Endothelial cell of umbilical vein (primary cell): ENCODE data around the gene STBD1. TPM values are rescaled to one million over a fixed set of nuclear protein-coding genes. Genes with fewer than 3 reads are reported as not detected.

ENCODE experiments used
- BruUV-seq: library from RNA; stranded (reverse); fragments of 400-500 nt; replicated peaks from 2 replicates; lab custom pipeline; 2021; lab: Mats Ljungman, UMichigan
- CTCF ChIA-PET: fragments of 300-600, 350-600 bp; sonication (Branson Sonifier 250); formaldehyde crosslinking; loops from one replicate; lab custom pipeline; 2021; ENCODE audit warnings: antibody characterized with exemption, inconsistent platforms; lab: Charles Lee
- POLR2A ChIA-PET: fragments of 300-600, 350-600 bp; sonication (Branson Sonifier 250); formaldehyde crosslinking; loops from one replicate; lab custom pipeline; 2021; ENCODE audit warnings: antibody characterized with exemption, inconsistent platforms; lab: Charles Lee
- DNase-seq: peaks from one replicate; pipeline ENCODE4 v3.0.0-alpha.2; 2011; ENCODE audit warnings: low read depth, low spot score
- FAIRE-seq: peaks from 2 replicates; lab custom pipeline; 2011; peaks lifted over from hg19 to GRCh38; lab: Jason Lieb, UNC
- H2AFZ ChIP-seq: 2 replicates; pipeline ENCODE4 v1.6.0; 2012; ENCODE audit warnings: low read depth, low read length, control low read depth, inconsistent platforms
- H3K27ac ChIP-seq: 2 replicates; pipeline ENCODE4 v1.5.1; 2011; ENCODE audit warnings: low read depth, mild to moderate bottlenecking, control low read depth, low read length, moderate library complexity; ENCODE audit not compliant: insufficient read depth
- H3K27me3 ChIP-seq, 2 experiments: 2 replicates each; pipeline versions ENCODE4 v1.6.0 to v1.6.1; 2011; ENCODE audit warnings: low read length in 2 of 2, mixed read lengths in 1 of 2; ENCODE audit not compliant: control insufficient read depth in 2 of 2, insufficient read depth in 2 of 2
- H3K36me3 ChIP-seq, 2 experiments: 2 replicates in 1 of 2; 3 replicates in 1 of 2; pipeline ENCODE4 v1.5.1; 2011; ENCODE audit warnings: low read length in 2 of 2, mild to moderate bottlenecking in 1 of 2, moderate library complexity in 1 of 2; ENCODE audit not compliant: control insufficient read depth in 2 of 2, insufficient read depth in 2 of 2; ENCODE audit errors: extremely low read depth in 1 of 2
- H3K4me1 ChIP-seq: 3 replicates; pipeline ENCODE4 v1.5.1; 2011; ENCODE audit warnings: mild to moderate bottlenecking, low read length; ENCODE audit not compliant: control insufficient read depth, insufficient read depth; ENCODE audit errors: extremely low read depth
- H3K4me2 ChIP-seq: 2 replicates; pipeline ENCODE4 v1.6.1; 2011; ENCODE audit warnings: low read length, control low read depth, mixed read lengths; ENCODE audit not compliant: insufficient read depth
- H3K4me3 ChIP-seq, 3 experiments: fragments of 200-600 bp in 1 of 3; sonication (generic), shearing (Covaris generic) in 1 of 3; replicated peaks in 1 of 3; 2 replicates each; pipeline ENCODE4 v1.5.1; 2011 to 2016; ENCODE audit warnings: control low read depth in 3 of 3, low read length in 3 of 3, mild to moderate bottlenecking in 2 of 3, inconsistent platforms in 1 of 3, low read depth in 1 of 3, moderate library complexity in 1 of 3; ENCODE audit not compliant: insufficient read depth in 1 of 3
- H3K79me2 ChIP-seq: 2 replicates; pipeline ENCODE4 v1.6.0; 2012; ENCODE audit warnings: low read length, inconsistent platforms; ENCODE audit not compliant: control insufficient read depth, insufficient read depth
- H3K9ac ChIP-seq: replicated peaks from 2 replicates; pipeline ENCODE3; 2011; ENCODE audit warnings: low read length, control low read depth; ENCODE audit not compliant: insufficient read depth; ENCODE audit errors: extremely low read depth
- H3K9me1 ChIP-seq: replicated peaks from 3 replicates; pipeline ENCODE4 v1.6.0; 2011; ENCODE audit warnings: mild to moderate bottlenecking, low read length; ENCODE audit not compliant: control insufficient read depth, insufficient read depth; ENCODE audit errors: extremely low read depth
- H3K9me3 ChIP-seq: replicated peaks from 2 replicates; pipeline ENCODE4 v1.5.1; 2012; ENCODE audit warnings: low read length, inconsistent platforms; ENCODE audit not compliant: control insufficient read depth, insufficient read depth
- H4K20me1 ChIP-seq: replicated peaks from 2 replicates; pipeline ENCODE3; 2011; ENCODE audit warnings: mild to moderate bottlenecking, low read length; ENCODE audit not compliant: control insufficient read depth, insufficient read depth; ENCODE audit errors: extremely low read depth
- CTCF ChIP-seq, 2 donors: IDR thresholded peaks; 1 replicate in 1 of 2; 2 replicates in 1 of 2; pipeline ENCODE4 v1.5.1; 2011; ENCODE audit warnings: low read length in 2 of 2, mild to moderate bottlenecking in 2 of 2, moderate library complexity in 2 of 2, control low read depth in 1 of 2, inconsistent platforms in 1 of 2, low read depth in 1 of 2; ENCODE audit not compliant: insufficient read depth in 1 of 2; ENCODE audit errors: extremely low read depth in 1 of 2
- EZH2 ChIP-seq: IDR thresholded peaks from 2 replicates; pipeline ENCODE4 v1.6.1; 2012; ENCODE audit warnings: borderline replicate concordance, low read depth, mild to moderate bottlenecking, moderate library complexity, low read length, inconsistent platforms; ENCODE audit not compliant: severe bottlenecking
- FOS ChIP-seq: IDR thresholded peaks from 2 replicates; pipeline ENCODE4 v1.6.1; 2011; ENCODE audit warnings: mild to moderate bottlenecking, low read length, moderate library complexity, borderline replicate concordance; ENCODE audit not compliant: insufficient read depth
- GATA2 ChIP-seq: IDR thresholded peaks from 2 replicates; pipeline ENCODE4 v1.7.0; 2011; ENCODE audit warnings: low read depth, mild to moderate bottlenecking, moderate library complexity, mixed read lengths, low read length; ENCODE audit not compliant: insufficient read length, insufficient read depth
- JUN ChIP-seq: IDR thresholded peaks from 2 replicates; pipeline ENCODE4 v1.6.1; 2011; ENCODE audit warnings: borderline replicate concordance, low read depth; ENCODE audit not compliant: insufficient read length, insufficient read depth
- MAX ChIP-seq: IDR thresholded peaks from 2 replicates; pipeline ENCODE4 v1.6.1; 2011; ENCODE audit not compliant: insufficient read depth, insufficient read length
- MYC ChIP-seq: IDR thresholded peaks from one replicate; pipeline ENCODE4 v1.6.1; 2011; ENCODE audit warnings: mild to moderate bottlenecking, low read depth, low read length
- POLR2A ChIP-seq: IDR thresholded peaks from 2 replicates; pipeline ENCODE4 v1.6.1; 2012; ENCODE audit warnings: low read depth, mild to moderate bottlenecking, control low read depth, low read length
- POLR2AphosphoS5 ChIP-seq: IDR thresholded peaks from 2 replicates; pipeline ENCODE4 v1.6.1; 2012; ENCODE audit warnings: low read depth, mild to moderate bottlenecking, control low read depth, low read length, moderate library complexity; ENCODE audit not compliant: insufficient read depth
- dilution Hi-C: fragments of 300-500 bp; cut with MboI; formaldehyde crosslinking; loops from one replicate; pipeline ENCODE4 v1.15.0; 2019; ENCODE audit warnings: low sequenced_read_pairs; ENCODE audit not compliant: extremely low pct_ligation_motif_present
- intact Hi-C: fragments of 100-400 bp; cut with micrococcal nuclease; formaldehyde crosslinking; loops from one replicate; pipeline ENCODE4 v1.10.0; 2022
- polyA plus RNA-seq, 4 experiments: library from polyadenylated mRNA; depleted of rRNA in 3 of 4; stranded (reverse) in 3 of 4; unstranded in 1 of 4; fragments of >200 nt; gene quantifications; 2 replicates each; pipeline versions ENCODE4 v1.2.1 to v1.2.3, GENCODE V29; 2011 to 2012; ENCODE audit warnings: missing spikeins in 1 of 4
- total RNA-seq: library from RNA; stranded (reverse); gene quantifications from 2 replicates; pipeline ENCODE4 v1.2.3, GENCODE V29; 2021

The STBD1 gene
- total and polyA plus RNA-seq, 2 donors (not counting 3 experiments of a cell fraction or from before 2014, with no cell fraction given), result 0.18 to 0.29 TPM

GRCh38 chr4:76282941-76283689, 23.4 kb upstream of the STBD1 start:
- peaks cover under 1 to 6% of the 10 kb centered on the region in 2 experiments for H3K27me3 ChIP-seq
- dilution Hi-C loops (no loop called here), intact Hi-C loops (no loop called here)
- H3K4me3 ChIP-seq, result no peak overlapping the region
- no peaks in the 10 kb centered on the region for H3K9me3 ChIP-seq
- POLR2A ChIA-PET, result no interaction called here
- no peaks in the 10 kb centered on the region for H3K9me1 ChIP-seq
- no peaks in the 10 kb centered on the region for H3K36me3 ChIP-seq
- BruUV-seq, result no TSS peak
- H3K9ac ChIP-seq, result no peak overlapping the region
- H4K20me1 ChIP-seq, result no peaks in the 10 kb centered on the region
- H3K4me2 ChIP-seq, result no peak overlapping the region
- no peak for DNase-seq
- CTCF ChIA-PET, result no interaction called here
- no peak for TF ChIP-seq MAX
- no peak overlapping the region for H2AFZ ChIP-seq
- no peak for FAIRE-seq
- no peaks in the 10 kb centered on the region for H3K4me1 ChIP-seq
- no peaks in the 10 kb centered on the region for H3K79me2 ChIP-seq
- no peak overlapping the region for H3K27ac ChIP-seq

GRCh38 chr4:76283900-76284299, 22.6 kb upstream of the STBD1 start:
- H3K4me2 ChIP-seq, result no peak overlapping the region
- no TSS peak for BruUV-seq
- H3K4me3 ChIP-seq, result no peak overlapping the region
- intact Hi-C loops (no loop called here), dilution Hi-C loops (no loop called here)
- no peak overlapping the region for H3K9ac ChIP-seq
- H3K9me3 ChIP-seq, result no peaks in the 10 kb centered on the region
- no peaks in the 10 kb centered on the region for H3K36me3 ChIP-seq
- no peak overlapping the region for H2AFZ ChIP-seq
- H3K27ac ChIP-seq, result no peak overlapping the region
- TF ChIP-seq POLR2A (no peak), JUN (no peak), EZH2 (no peak), MYC (no peak), GATA2 (no peak), MAX (no peak), FOS (no peak), POLR2AphosphoS5 (no peak), CTCF (IDR thresholded peaks at IDR 0.05; ENCODE audit: extremely low read depth in 1 of 2, insufficient read depth in 1 of 2, low read depth in 1 of 2, low read length in 2 of 2) (no peak)
- H3K27me3 ChIP-seq, result no peaks in the 10 kb centered on the region
- ChIA-PET CTCF (no interaction called here), POLR2A (no interaction called here)
- H3K79me2 ChIP-seq, result no peaks in the 10 kb centered on the region
- H3K4me1 ChIP-seq, result no peaks in the 10 kb centered on the region
- no peak for DNase-seq
- H3K9me1 ChIP-seq, result no peaks in the 10 kb centered on the region
- FAIRE-seq, result no peak
- H4K20me1 ChIP-seq, result no peaks in the 10 kb centered on the region
